Measurements from ENCODE around the gene SSR3. TPM values are rescaled to one million over a fixed set of nuclear protein-coding genes. Genes with fewer than 3 reads are reported as not detected.
A peak's percentile ranks its signal among the peaks of the same experiment; 100 is the strongest.

The SSR3 gene
- total RNA-seq, 4 donors from 2014 or later: 99.6 to 308 (median 165) TPM

- Histone ChIP-seq H3K27ac (no peak overlapping the region), H3K4me1 (no peaks in the 10 kb centered on the region), H3K4me3 (no peak overlapping the region), H3K27me3 (no peaks in the 10 kb centered on the region), H3K36me3 (no peaks in the 10 kb centered on the region), H3K9me3 (no peaks in the 10 kb centered on the region)
- WGBS, 2 donors (ENCODE audit: low coverage in 1 of 2): 96 to 100% methylated on average over 4 of the region's 4 CpGs
- no peak for ATAC-seq
- TF ChIP-seq POLR2A (IDR thresholded peaks at IDR 0.05) (no peak), EP300 (IDR thresholded peaks at IDR 0.05) (no peak), CTCF (IDR thresholded peaks at IDR 0.05) (no peak), POLR2AphosphoS5 (IDR thresholded peaks at IDR 0.05) (no peak)
Measured at GRCh38 chr3:156581033-156581432, 26.1 kb upstream of the SSR3 start.

- H3K36me3 ChIP-seq: no peaks in the 10 kb centered on the region
- no peaks in the 10 kb centered on the region for H3K9me3 ChIP-seq
- no peak for ATAC-seq
- 54 to 73% methylated on average over 2 of the region's 2 CpGs for WGBS, 2 donors (ENCODE audit: low coverage in 1 of 2)
- no peaks in the 10 kb centered on the region for H3K4me1 ChIP-seq
- TF ChIP-seq EP300 (IDR thresholded peaks at IDR 0.05): no peak
- no peak for TF ChIP-seq POLR2A (IDR thresholded peaks at IDR 0.05)
- no peak for TF ChIP-seq POLR2AphosphoS5 (IDR thresholded peaks at IDR 0.05)
- TF ChIP-seq CTCF (IDR thresholded peaks at IDR 0.05): no peak
- H3K4me3 ChIP-seq: no peak overlapping the region
- no peak overlapping the region for H3K27ac ChIP-seq
- H3K27me3 ChIP-seq: no peaks in the 10 kb centered on the region
Measured at GRCh38 chr3:156579427-156579851, 24.5 kb upstream of the SSR3 start.

- H3K27ac ChIP-seq: no peak overlapping the region
- TF ChIP-seq POLR2AphosphoS5 (IDR thresholded peaks at IDR 0.05) (no peak), EP300 (IDR thresholded peaks at IDR 0.05) (no peak), POLR2A (IDR thresholded peaks at IDR 0.05) (no peak), CTCF (IDR thresholded peaks at IDR 0.05) (no peak)
- no peak for ATAC-seq
- no peaks in the 10 kb centered on the region for H3K27me3 ChIP-seq
- H3K4me3 ChIP-seq: no peak overlapping the region
- no peaks in the 10 kb centered on the region for H3K4me1 ChIP-seq
- H3K9me3 ChIP-seq: no peaks in the 10 kb centered on the region
- no peaks in the 10 kb centered on the region for H3K36me3 ChIP-seq
Measured at GRCh38 chr3:156577736-156578135, 22.8 kb upstream of the SSR3 start.

- WGBS, 2 donors (ENCODE audit: low coverage in 1 of 2): 73 to 83% methylated on average over 2 of the region's 2 CpGs
- TF ChIP-seq POLR2A (IDR thresholded peaks at IDR 0.05) (no peak), CTCF (IDR thresholded peaks at IDR 0.05) (no peak), EP300 (IDR thresholded peaks at IDR 0.05) (no peak), POLR2AphosphoS5 (IDR thresholded peaks at IDR 0.05) (no peak)
- Histone ChIP-seq H3K4me3 (no peak overlapping the region), H3K4me1 (no peaks in the 10 kb centered on the region), H3K36me3 (no peaks in the 10 kb centered on the region), H3K9me3 (no peaks in the 10 kb centered on the region), H3K27me3 (no peaks in the 10 kb centered on the region), H3K27ac (no peak overlapping the region)
- peak; percentile 36 for ATAC-seq
Measured at GRCh38 chr3:156576651-156577348, 21.9 kb upstream of the SSR3 start.

- no peak for ATAC-seq
Measured at GRCh38 chr3:156576051-156576450, 21.1 kb upstream of the SSR3 start.

More at GRCh38 chr3:156576051-156576450, 21.1 kb upstream of the SSR3 start:
- Histone ChIP-seq H3K27ac (no peak overlapping the region), H3K27me3 (no peaks in the 10 kb centered on the region), H3K9me3 (no peaks in the 10 kb centered on the region), H3K36me3 (no peaks in the 10 kb centered on the region), H3K4me1 (no peaks in the 10 kb centered on the region), H3K4me3 (no peak overlapping the region)
- 66 to 78% methylated on average over 1 to 2 of the region's 2 CpGs for WGBS, 2 donors (ENCODE audit: low coverage in 1 of 2)
- TF ChIP-seq POLR2A (IDR thresholded peaks at IDR 0.05) (no peak), EP300 (IDR thresholded peaks at IDR 0.05) (no peak), CTCF (IDR thresholded peaks at IDR 0.05) (no peak), POLR2AphosphoS5 (IDR thresholded peaks at IDR 0.05) (no peak)

Measured in gastroesophageal sphincter (tissue), 4 donors.